Peyer's patch (tissue), 4 donors: Measurements from ENCODE around the gene MYH11.

Source experiments
- POLR2A ChIP-seq, 2 donors: fragments of 450-650 bp; IDR thresholded peaks; one replicate each; pipeline ENCODE4 v1.5.1; 2017; ENCODE audit warnings: antibody characterized with exemption in 2 of 2, mild to moderate bottlenecking in 2 of 2, moderate library complexity in 2 of 2
- TF ChIP-seq, protein P1 (sequence below), 6 experiments: fragments of 450-650 bp in 4 of 6; fragments of 200-600 bp in 2 of 6; sonication (generic) in 1 of 6; IDR thresholded peaks; one replicate each; pipeline ENCODE4 v1.5.1; 2017 to 2019; ENCODE audit warnings: antibody characterized with exemption in 6 of 6, mild to moderate bottlenecking in 3 of 6, moderate library complexity in 1 of 6

- TF ChIP-seq, protein P1, sequence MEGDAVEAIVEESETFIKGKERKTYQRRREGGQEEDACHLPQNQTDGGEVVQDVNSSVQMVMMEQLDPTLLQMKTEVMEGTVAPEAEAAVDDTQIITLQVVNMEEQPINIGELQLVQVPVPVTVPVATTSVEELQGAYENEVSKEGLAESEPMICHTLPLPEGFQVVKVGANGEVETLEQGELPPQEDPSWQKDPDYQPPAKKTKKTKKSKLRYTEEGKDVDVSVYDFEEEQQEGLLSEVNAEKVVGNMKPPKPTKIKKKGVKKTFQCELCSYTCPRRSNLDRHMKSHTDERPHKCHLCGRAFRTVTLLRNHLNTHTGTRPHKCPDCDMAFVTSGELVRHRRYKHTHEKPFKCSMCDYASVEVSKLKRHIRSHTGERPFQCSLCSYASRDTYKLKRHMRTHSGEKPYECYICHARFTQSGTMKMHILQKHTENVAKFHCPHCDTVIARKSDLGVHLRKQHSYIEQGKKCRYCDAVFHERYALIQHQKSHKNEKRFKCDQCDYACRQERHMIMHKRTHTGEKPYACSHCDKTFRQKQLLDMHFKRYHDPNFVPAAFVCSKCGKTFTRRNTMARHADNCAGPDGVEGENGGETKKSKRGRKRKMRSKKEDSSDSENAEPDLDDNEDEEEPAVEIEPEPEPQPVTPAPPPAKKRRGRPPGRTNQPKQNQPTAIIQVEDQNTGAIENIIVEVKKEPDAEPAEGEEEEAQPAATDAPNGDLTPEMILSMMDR (IDR thresholded peaks at IDR 0.05) = no peak
- no peak for TF ChIP-seq POLR2A (IDR thresholded peaks at IDR 0.05)
These were observed 1.2 kb downstream of the MYH11 start for GRCh38 chr16:15855704-15856003.
